Hepatocyte (in vitro differentiated cells): ENCODE measurements around the gene SERGEF. TPM values are rescaled to one million over a fixed set of nuclear protein-coding genes. Genes with fewer than 3 reads are reported as not detected.
A peak's percentile ranks its signal among the peaks of the same experiment; 100 is the strongest.

Experiments
- DNase-seq: peaks from one replicate; pipeline ENCODE4 v3.0.0-alpha.2; 2016; ENCODE audit warnings: low spot score
- H2AFZ ChIP-seq: fragments of 200-600 bp; sonication (generic); 2 replicates; pipeline ENCODE4 v1.6.0; 2016; ENCODE audit warnings: antibody characterized with exemption, mild to moderate bottlenecking
- H3K27ac ChIP-seq: fragments of 200-600 bp; sonication (generic); 2 replicates; pipeline ENCODE4 v1.5.1; 2016; ENCODE audit warnings: mild to moderate bottlenecking
- H3K27me3 ChIP-seq: fragments of 200-600 bp; sonication (generic); 2 replicates; pipeline ENCODE4 v1.6.1; 2016
- H3K36me3 ChIP-seq: fragments of 200-600 bp; sonication (generic); replicated peaks from 2 replicates; pipeline ENCODE4 v1.5.1; 2016; ENCODE audit warnings: low read depth; ENCODE audit not compliant: insufficient read depth
- H3K4me1 ChIP-seq: fragments of 200-600 bp; sonication (generic); 2 replicates; pipeline ENCODE4 v1.5.1; 2016; ENCODE audit warnings: mild to moderate bottlenecking, moderate library complexity; ENCODE audit not compliant: insufficient read depth
- H3K4me2 ChIP-seq: fragments of 200-600 bp; sonication (generic); 2 replicates; pipeline ENCODE4 v1.6.0; 2016
- H3K4me3 ChIP-seq: fragments of 200-600 bp; sonication (generic); 2 replicates; pipeline ENCODE4 v1.5.1; 2016; ENCODE audit warnings: mild to moderate bottlenecking
- H3K79me2 ChIP-seq: fragments of 200-600 bp; sonication (generic); 2 replicates; pipeline ENCODE4 v1.6.0; 2017; ENCODE audit warnings: mild to moderate bottlenecking
- H3K9me2 ChIP-seq: fragments of 200-600 bp; sonication (generic); replicated peaks from 2 replicates; pipeline ENCODE4 v1.6.0; 2017; ENCODE audit warnings: mild to moderate bottlenecking; ENCODE audit not compliant: insufficient read depth
- H3K9me3 ChIP-seq: fragments of 200-600 bp; sonication (generic); 2 replicates; pipeline ENCODE4 v1.5.1; 2016; ENCODE audit warnings: low read depth, mild to moderate bottlenecking
- H4K20me1 ChIP-seq: fragments of 200-600 bp; sonication (generic); 2 replicates; pipeline ENCODE4 v1.6.0; 2016; ENCODE audit warnings: mild to moderate bottlenecking; ENCODE audit not compliant: insufficient read depth, poor library complexity, severe bottlenecking
- CTCF ChIP-seq: fragments of 200-600 bp; sonication (generic); IDR thresholded peaks from 2 replicates; pipeline ENCODE4 v1.5.1; 2016; ENCODE audit warnings: antibody characterized with exemption, mild to moderate bottlenecking; ENCODE audit not compliant: poor library complexity
- EZH2 ChIP-seq: fragments of 200-600 bp; sonication (generic); IDR thresholded peaks from 2 replicates; pipeline ENCODE4 v1.6.1; 2016; ENCODE audit warnings: antibody characterized with exemption, mild to moderate bottlenecking, borderline replicate concordance
- EZH2phosphoT487 ChIP-seq: fragments of 200-600 bp; sonication (generic); IDR thresholded peaks from one replicate; pipeline ENCODE4 v1.6.1; 2018; ENCODE audit warnings: antibody characterized with exemption, mild to moderate bottlenecking, low read depth, moderate library complexity; ENCODE audit not compliant: unreplicated experiment, severe bottlenecking
- WGBS: methylation state at CpG from one replicate; pipeline ENCODE4 v1.1.6; 2016; ENCODE audit warnings: low lambda C conversion rate; ENCODE audit errors: missing lambda C conversion rate; 5-methylcytosine and 5-hydroxymethylcytosine counted together
- polyA plus RNA-seq: library from polyadenylated mRNA; unstranded; fragments of >200 nt; fragmentation: Nextera tagmentation; extraction: Ambion mirVana; gene quantifications from 2 replicates; pipeline ENCODE4 v1.2.1, GENCODE V29; 2016
- total RNA-seq: library from RNA; depleted of rRNA; stranded (reverse); fragments of >200 nt; gene quantifications from 2 replicates; pipeline ENCODE4 v1.2.3, GENCODE V29; 2014

Gene SERGEF
- total and polyA plus RNA-seq, 2 experiments from 2014 or later: 21.7 to 28.7 TPM

- no peaks in the 10 kb centered on the region for H3K9me2 ChIP-seq
- no peaks in the 10 kb centered on the region for H3K9me3 ChIP-seq
- DNase-seq: peak; percentile 48
- H3K4me2 ChIP-seq: no peak overlapping the region
- H3K27me3 ChIP-seq: no peaks in the 10 kb centered on the region
- no peak overlapping the region for H3K27ac ChIP-seq
- WGBS: 79% methylated on average over 1 of the region's 1 CpG
- TF ChIP-seq EZH2phosphoT487 (no peak), CTCF (peak; percentile 32)
- H4K20me1 ChIP-seq: no peaks in the 10 kb centered on the region
- H2AFZ ChIP-seq: no peak overlapping the region
- no peak overlapping the region for H3K4me3 ChIP-seq
- H3K79me2 ChIP-seq: no peaks in the 10 kb centered on the region
- H3K4me1 ChIP-seq: peaks cover 10% of the 10 kb centered on the region
- no peaks in the 10 kb centered on the region for H3K36me3 ChIP-seq
These were observed 26.1 kb downstream of the SERGEF start for GRCh38 chr11:17986711-17987220.

DNA sequence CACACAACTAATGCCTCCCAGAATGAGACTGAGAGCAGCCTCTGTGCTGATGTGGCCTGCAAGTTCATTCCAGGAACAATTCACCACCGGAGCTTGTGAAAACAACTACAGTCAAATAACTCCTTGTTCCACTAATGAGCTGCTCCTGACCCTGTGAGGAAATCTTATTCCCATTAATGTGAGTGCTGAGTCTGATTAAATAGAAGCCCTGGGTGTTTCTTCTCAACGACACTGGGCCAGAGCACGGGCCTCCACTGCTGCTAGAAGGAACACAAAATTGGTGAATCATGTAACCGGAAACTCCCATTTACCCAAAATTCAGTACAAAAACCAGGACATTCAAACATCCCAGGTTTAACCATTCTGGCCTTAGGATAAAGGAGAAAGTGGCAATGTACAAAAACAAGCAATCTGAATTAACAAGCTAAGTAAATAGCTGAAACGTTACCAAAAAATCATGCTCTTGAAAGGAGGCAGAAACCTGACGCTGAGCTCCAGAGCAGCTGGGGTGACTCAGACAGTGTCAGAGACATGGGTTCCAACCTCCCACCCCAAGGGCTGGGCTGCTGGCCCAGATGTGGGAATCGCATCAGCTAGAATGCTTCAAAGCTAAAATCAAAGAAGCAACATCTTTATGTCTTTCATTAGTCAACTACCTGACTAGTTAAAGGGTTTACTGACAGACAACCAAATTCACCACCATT is 26.7 kb downstream of the SERGEF start:
- peak; percentile 27 for DNase-seq
- whole genome bisulfite sequencing: 72% methylated on average over 7 of the region's 7 CpGs
- TF ChIP-seq EZH2 (no peak), EZH2phosphoT487 (no peak), CTCF (no peak)

GRCh38 chr11:17985517-17985916 is 27.3 kb downstream of the SERGEF start:
- Histone ChIP-seq H3K9me3 (no peaks in the 10 kb centered on the region), H2AFZ (no peak overlapping the region), H3K27me3 (no peaks in the 10 kb centered on the region), H3K4me2 (no peak overlapping the region), H3K79me2 (no peaks in the 10 kb centered on the region), H3K4me1 (peaks cover 10% of the 10 kb centered on the region), H3K27ac (no peak overlapping the region), H4K20me1 (no peaks in the 10 kb centered on the region), H3K4me3 (no peak overlapping the region), H3K9me2 (no peaks in the 10 kb centered on the region), H3K36me3 (no peaks in the 10 kb centered on the region)
- WGBS: 97% methylated on average over 1 of the region's 1 CpG
- TF ChIP-seq EZH2phosphoT487: no peak
- no peak for TF ChIP-seq CTCF
- TF ChIP-seq EZH2: no peak
- peak; percentile 54 for DNase-seq

More for the DNA sequence above, 26.7 kb downstream of the SERGEF start:
- Histone ChIP-seq H3K4me1 (peaks cover 10% of the 10 kb centered on the region), H3K27me3 (no peaks in the 10 kb centered on the region), H2AFZ (no peak overlapping the region), H3K9me2 (no peaks in the 10 kb centered on the region), H3K4me2 (no peak overlapping the region), H3K36me3 (no peaks in the 10 kb centered on the region), H3K79me2 (no peaks in the 10 kb centered on the region), H4K20me1 (no peaks in the 10 kb centered on the region), H3K4me3 (no peak overlapping the region), H3K9me3 (no peaks in the 10 kb centered on the region), H3K27ac (peak overlapping the region; percentile 29)
